HG02571 (cell line): Measurements from ENCODE around the gene CCNF.

ENCODE experiments used
- ATAC-seq: cut with Tn5 transposase; IDR thresholded peaks from one replicate; pipeline ENCODE4 v1.9.1; 2021; ENCODE audit warnings: mild to moderate bottlenecking, moderate library complexity; ENCODE audit not compliant: unreplicated experiment

Gene CCNF

GRCh38 chr16:2499890-2500429 lies 70.7 kb downstream of the CCNF start:
- ATAC-seq = no peak

- ATAC-seq = no peak
Observed at GRCh38 chr16:2500430-2500917, 71.2 kb downstream of the CCNF start.

DNA sequence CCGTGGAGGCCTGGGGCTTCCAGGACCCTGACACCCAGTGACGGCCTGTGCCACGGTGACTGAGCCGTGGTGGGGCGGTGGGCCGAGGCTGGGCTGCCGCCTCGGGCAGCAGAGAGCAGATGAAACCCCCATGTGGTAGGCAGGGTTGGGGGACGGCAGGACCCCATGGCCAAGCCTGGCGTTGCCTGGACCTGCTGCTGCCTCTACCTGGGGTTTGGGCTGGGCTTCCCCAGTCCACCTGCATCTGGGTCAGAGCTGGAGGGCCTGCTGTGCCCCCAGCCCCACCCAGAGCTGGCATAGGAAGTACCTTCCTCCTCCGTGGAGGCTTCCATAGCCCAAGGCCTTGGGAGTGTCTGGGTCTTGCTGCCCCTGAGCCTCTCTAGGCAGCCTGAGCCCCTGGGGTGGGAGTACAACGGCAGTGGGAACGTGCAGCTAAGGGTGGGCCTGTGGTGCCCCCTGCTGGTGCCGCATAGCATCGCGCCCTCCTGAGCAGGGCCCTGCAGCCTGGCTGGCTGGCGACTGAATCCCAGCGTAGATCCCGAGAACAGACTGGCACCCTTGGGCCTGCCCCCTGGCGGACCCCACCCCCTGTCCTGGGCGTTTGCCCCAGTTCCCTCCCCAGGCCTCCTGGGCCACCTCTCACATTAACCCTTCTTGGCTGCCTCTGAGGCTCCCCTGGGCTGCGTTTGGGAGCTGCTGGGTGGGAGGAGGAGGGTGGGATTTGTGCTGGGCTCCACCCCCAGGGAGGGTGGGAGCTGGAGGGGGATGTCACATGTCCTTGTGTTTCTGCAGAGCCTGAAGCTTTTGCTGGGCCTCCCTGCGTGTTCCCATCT lies 71.9 kb downstream of the CCNF start:
- no peak for ATAC-seq

- ATAC-seq = no peak
Observed at GRCh38 chr16:2501946-2502895, 73.0 kb downstream of the CCNF start.

- no peak for ATAC-seq
Observed at GRCh38 chr16:2505695-2506094, 76.4 kb downstream of the CCNF start.

DNA sequence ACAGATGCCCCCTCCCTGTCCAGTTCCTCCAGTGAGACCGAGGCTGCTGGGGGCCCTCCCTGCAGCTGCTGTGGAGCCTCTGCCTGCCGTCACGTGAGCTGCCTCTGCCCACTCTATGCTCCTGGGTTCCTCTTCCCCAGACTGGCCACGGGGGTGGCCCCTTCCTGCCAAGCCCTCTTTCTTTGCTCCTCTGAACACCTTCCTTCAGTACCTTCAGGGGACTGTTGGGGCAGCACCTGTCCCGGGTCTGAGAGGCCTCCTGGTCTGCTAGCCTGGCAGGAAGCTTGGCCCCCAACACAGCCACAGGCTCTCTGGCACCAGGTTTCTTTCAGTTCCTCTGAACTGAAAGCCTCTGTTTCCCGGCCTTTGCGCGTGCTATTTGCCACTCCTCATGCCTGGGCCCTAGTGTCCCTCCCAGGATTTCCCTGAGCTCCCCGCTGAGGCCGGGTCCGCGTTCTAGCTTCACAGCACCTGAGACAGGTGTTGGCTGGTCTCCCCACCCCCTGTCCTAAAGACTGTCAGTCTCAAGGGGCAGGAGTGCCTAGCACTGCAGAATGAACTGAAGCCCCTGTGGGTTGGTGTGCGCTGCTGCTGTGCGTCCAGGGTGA lies 77.9 kb downstream of the CCNF start:
- ATAC-seq = no peak

GRCh38 chr16:2507665-2508064 lies 78.4 kb downstream of the CCNF start:
- no peak for ATAC-seq
